ENCODE measurements around the gene RMP24.

RMP24 gene

DNA sequence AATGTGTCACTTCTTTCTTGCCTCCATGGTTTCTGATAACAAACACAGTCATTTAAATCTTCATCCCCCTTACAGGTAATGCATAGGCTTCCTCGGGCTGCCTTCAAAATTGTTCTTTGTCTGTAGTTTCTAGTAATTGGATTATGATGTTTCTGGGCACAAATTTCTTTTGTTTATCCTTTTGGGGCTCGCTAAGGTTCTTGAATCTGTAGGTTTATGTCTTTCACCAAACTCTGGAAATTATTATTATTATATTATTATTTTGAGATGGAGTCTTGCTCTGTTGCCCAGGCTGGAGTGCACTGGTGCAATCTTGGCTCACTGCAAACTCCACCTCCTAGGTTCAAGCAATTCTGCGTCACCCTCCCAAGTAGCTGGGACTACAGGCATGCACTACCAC, 16.3 kb upstream of the RMP24 start:
- Histone ChIP-seq H3K4me2 (no peak overlapping the region), H3K79me2 (replicated peaks; ENCODE audit: insufficient read depth) (no peaks in the 10 kb centered on the region), H3K4me3 (no peak overlapping the region), H3K36me3 (ENCODE audit: insufficient read depth) (no peaks in the 10 kb centered on the region), H3K27me3 (ENCODE audit: insufficient read depth) (no peaks in the 10 kb centered on the region), H3K9me2 (ENCODE audit: insufficient read depth) (no peaks in the 10 kb centered on the region; the same call in 1 of the 2 replicates), H3F3A (replicated peaks; ENCODE audit: low read depth) (no peaks in the 10 kb centered on the region), H2AFZ (no peak overlapping the region), H4K20me1 (replicated peaks; ENCODE audit: insufficient read depth) (no peaks in the 10 kb centered on the region), H3K4me1 (ENCODE audit: insufficient read depth) (no peaks in the 10 kb centered on the region), H3K27ac (ENCODE audit: low read depth) (no peak overlapping the region)
- no peak for DNase-seq (ENCODE audit: low spot score)
- Mint-ChIP-seq H3K27ac (no peak overlapping the region), H3K9me3 (peaks cover 20% of the 10 kb centered on the region), H3K36me3 (ENCODE audit: low read depth) (peaks cover 13% of the 10 kb centered on the region; the same call in 2 of the 3 replicates), H3K4me1 (no peaks in the 10 kb centered on the region), H3K4me3 (no peak overlapping the region), H3K27me3 (ENCODE audit: insufficient read depth, low read depth, poor library complexity) (no peaks in the 10 kb centered on the region)
- ATAC-seq: no peak
- TF ChIP-seq POLR2AphosphoS5 (IDR thresholded peaks at IDR 0.05; ENCODE audit: low read depth): no peak
- no peak for TF ChIP-seq JUNB (IDR thresholded peaks at IDR 0.05; ENCODE audit: unreplicated experiment)
- TF ChIP-seq CTCF (conservative IDR thresholded peaks at IDR 0.05; ENCODE audit: low read depth in 2 of 2): no peak
- TF ChIP-seq ZNF114 (CRISPR knock-in tag; IDR thresholded peaks at IDR 0.05): no peak
- TF ChIP-seq ZNF331 (CRISPR knock-in tag; IDR thresholded peaks at IDR 0.05; ENCODE audit: low read depth): no peak
- no peak for TF ChIP-seq ZNF462 (CRISPR knock-in tag; IDR thresholded peaks at IDR 0.05)
- no peak for TF ChIP-seq STAT1 (IDR thresholded peaks at IDR 0.05; ENCODE audit: unreplicated experiment)
- no peak for TF ChIP-seq EZH2phosphoT487 (IDR thresholded peaks at IDR 0.05; ENCODE audit: unreplicated experiment)
- TF ChIP-seq NANOG (IDR thresholded peaks at IDR 0.05; ENCODE audit: borderline replicate concordance): no peak
- TF ChIP-seq EZH2 (IDR thresholded peaks at IDR 0.05; ENCODE audit: low read depth, unreplicated experiment): no peak
- TF ChIP-seq CREB1 (CRISPR knock-in tag; IDR thresholded peaks at IDR 0.05; ENCODE audit: low read depth): no peak
- TF ChIP-seq, protein P1, sequence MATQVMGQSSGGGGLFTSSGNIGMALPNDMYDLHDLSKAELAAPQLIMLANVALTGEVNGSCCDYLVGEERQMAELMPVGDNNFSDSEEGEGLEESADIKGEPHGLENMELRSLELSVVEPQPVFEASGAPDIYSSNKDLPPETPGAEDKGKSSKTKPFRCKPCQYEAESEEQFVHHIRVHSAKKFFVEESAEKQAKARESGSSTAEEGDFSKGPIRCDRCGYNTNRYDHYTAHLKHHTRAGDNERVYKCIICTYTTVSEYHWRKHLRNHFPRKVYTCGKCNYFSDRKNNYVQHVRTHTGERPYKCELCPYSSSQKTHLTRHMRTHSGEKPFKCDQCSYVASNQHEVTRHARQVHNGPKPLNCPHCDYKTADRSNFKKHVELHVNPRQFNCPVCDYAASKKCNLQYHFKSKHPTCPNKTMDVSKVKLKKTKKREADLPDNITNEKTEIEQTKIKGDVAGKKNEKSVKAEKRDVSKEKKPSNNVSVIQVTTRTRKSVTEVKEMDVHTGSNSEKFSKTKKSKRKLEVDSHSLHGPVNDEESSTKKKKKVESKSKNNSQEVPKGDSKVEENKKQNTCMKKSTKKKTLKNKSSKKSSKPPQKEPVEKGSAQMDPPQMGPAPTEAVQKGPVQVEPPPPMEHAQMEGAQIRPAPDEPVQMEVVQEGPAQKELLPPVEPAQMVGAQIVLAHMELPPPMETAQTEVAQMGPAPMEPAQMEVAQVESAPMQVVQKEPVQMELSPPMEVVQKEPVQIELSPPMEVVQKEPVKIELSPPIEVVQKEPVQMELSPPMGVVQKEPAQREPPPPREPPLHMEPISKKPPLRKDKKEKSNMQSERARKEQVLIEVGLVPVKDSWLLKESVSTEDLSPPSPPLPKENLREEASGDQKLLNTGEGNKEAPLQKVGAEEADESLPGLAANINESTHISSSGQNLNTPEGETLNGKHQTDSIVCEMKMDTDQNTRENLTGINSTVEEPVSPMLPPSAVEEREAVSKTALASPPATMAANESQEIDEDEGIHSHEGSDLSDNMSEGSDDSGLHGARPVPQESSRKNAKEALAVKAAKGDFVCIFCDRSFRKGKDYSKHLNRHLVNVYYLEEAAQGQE (IDR thresholded peaks at IDR 0.05; ENCODE audit: unreplicated experiment): no peak
- TF ChIP-seq, protein P2, sequence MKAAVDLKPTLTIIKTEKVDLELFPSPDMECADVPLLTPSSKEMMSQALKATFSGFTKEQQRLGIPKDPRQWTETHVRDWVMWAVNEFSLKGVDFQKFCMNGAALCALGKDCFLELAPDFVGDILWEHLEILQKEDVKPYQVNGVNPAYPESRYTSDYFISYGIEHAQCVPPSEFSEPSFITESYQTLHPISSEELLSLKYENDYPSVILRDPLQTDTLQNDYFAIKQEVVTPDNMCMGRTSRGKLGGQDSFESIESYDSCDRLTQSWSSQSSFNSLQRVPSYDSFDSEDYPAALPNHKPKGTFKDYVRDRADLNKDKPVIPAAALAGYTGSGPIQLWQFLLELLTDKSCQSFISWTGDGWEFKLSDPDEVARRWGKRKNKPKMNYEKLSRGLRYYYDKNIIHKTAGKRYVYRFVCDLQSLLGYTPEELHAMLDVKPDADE (IDR thresholded peaks at IDR 0.05): no peak

Data from GM23338 (cell line).